Thyroid gland (tissue), 4 donors: ENCODE measurements around the gene ADAMTSL2.

ENCODE experiments used
- CTCF ChIP-seq, 6 experiments: fragments of 200-600 bp in 3 of 6; fragments of 450-650 bp in 3 of 6; sonication (generic) in 3 of 6; IDR thresholded peaks; one replicate each; pipeline ENCODE4 v1.5.1; 2016 to 2019; ENCODE audit warnings: antibody characterized with exemption in 6 of 6, mild to moderate bottlenecking in 2 of 6, inconsistent platforms in 1 of 6, moderate library complexity in 1 of 6
- POLR2A ChIP-seq, 2 donors: fragments of 450-650 bp; IDR thresholded peaks; one replicate each; pipeline ENCODE4 v1.6.1; 2017; ENCODE audit warnings: antibody characterized with exemption in 2 of 2, mild to moderate bottlenecking in 2 of 2, moderate library complexity in 1 of 2

GRCh38 chr9:133571896-133572595 lies 37.5 kb downstream of the ADAMTSL2 start:
- TF ChIP-seq CTCF (IDR thresholded peaks at IDR 0.05): no peak
- TF ChIP-seq POLR2A (IDR thresholded peaks at IDR 0.05): no peak
